HEK293T (cell line): Measurements from ENCODE around the gene MROH8.

Experiments
- ELF4 ChIP-seq: fragments of 450-650 bp; IDR thresholded peaks from 2 replicates; pipeline ENCODE4 v1.6.1; 2017; ENCODE audit warnings: antibody characterized with exemption
- FOXK2 ChIP-seq: fragments of 450-650 bp; IDR thresholded peaks from 2 replicates; pipeline ENCODE4 v1.6.1; 2016; ENCODE audit warnings: mild to moderate bottlenecking
- SP1 ChIP-seq: fragments of 450-650 bp; IDR thresholded peaks from 2 replicates; pipeline ENCODE4 v1.6.1; 2017
- SUZ12 ChIP-seq: fragments of 450-650 bp; IDR thresholded peaks from 2 replicates; pipeline ENCODE4 v1.6.1; 2016; ENCODE audit warnings: mild to moderate bottlenecking
- ZNF384 ChIP-seq: fragments of 450-650 bp; IDR thresholded peaks from 2 replicates; pipeline ENCODE4 v1.6.1; 2016
- TF ChIP-seq, protein P1 (sequence below): fragments of 450-650 bp; IDR thresholded peaks from 2 replicates; pipeline ENCODE4 v1.6.1; 2016

DNA sequence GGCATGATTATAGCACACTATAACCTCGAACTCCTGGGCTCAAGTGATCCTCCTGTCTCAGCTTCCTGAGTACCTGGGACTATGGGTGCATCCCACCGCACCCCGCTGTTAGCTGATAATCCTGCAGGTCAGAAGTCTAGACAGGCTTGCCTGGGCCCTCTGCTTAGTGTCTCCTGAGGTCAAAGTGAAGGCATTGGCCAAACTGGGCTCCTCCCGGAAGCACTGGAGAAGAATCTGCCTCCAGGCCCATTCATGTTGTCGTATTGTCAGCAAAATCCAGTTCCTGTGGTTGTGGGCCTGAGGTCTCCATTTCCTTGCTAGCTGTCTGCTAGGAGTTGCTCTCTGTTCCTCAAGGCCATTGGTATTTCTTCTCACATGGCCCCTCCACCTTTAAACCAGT is 6.3 kb upstream of the MROH8 start:
- TF ChIP-seq FOXK2 (no peak), SP1 (no peak), ELF4 (no peak), SUZ12 (no peak), ZNF384 (no peak)
- TF ChIP-seq, protein P1, sequence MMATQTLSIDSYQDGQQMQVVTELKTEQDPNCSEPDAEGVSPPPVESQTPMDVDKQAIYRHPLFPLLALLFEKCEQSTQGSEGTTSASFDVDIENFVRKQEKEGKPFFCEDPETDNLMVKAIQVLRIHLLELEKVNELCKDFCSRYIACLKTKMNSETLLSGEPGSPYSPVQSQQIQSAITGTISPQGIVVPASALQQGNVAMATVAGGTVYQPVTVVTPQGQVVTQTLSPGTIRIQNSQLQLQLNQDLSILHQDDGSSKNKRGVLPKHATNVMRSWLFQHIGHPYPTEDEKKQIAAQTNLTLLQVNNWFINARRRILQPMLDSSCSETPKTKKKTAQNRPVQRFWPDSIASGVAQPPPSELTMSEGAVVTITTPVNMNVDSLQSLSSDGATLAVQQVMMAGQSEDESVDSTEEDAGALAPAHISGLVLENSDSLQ = no peak
